Stimulated activated CD4-positive, alpha-beta T cell treated with anti-CD3 and anti-CD28 coated beads, Interleukin-4, amount 100 ng/mL, for 1 hour (primary cell): ENCODE results near the gene RCN1.
"Not testable (repeated sequence)": the region's sequence is repeated elsewhere in the genome, so short reads cannot be mapped to it uniquely, and the experiment has no call there.

ENCODE experiments used
- DNase-seq: peaks from one replicate; pipeline ENCODE4 v3.0.0-alpha.2; 2020

RCN1 gene

DNA sequence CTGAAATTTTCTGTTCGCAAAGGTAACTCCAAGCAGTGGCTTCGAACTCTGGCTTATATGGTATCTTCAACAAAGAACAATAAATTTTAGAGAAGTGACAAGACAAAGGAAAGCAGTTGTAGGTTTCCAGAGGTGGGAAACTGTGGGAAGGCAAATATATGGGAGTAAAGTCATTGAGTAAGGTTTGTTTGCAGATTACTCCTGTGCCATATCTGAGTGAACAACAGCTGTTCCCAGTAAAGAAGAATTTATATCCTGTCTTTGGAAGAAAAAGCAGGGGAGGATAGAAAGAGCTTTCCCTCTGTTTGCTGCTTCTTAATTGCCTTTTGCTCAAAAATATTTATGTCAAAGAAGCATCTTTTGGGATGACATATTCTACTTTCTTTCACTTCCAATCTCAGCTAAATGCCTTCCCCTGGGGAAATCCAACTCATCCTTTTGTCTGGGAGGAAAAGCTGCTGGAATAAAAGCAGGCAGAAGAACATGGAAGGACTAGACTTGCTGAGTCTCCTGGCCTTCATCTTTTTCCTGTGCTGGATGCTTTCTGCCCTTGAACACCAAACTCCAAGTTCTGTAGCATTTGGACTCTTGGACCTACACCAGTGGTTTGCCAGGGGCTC lies 10.4 kb upstream of the RCN1 start:
- DNase-seq: no peak

DNA sequence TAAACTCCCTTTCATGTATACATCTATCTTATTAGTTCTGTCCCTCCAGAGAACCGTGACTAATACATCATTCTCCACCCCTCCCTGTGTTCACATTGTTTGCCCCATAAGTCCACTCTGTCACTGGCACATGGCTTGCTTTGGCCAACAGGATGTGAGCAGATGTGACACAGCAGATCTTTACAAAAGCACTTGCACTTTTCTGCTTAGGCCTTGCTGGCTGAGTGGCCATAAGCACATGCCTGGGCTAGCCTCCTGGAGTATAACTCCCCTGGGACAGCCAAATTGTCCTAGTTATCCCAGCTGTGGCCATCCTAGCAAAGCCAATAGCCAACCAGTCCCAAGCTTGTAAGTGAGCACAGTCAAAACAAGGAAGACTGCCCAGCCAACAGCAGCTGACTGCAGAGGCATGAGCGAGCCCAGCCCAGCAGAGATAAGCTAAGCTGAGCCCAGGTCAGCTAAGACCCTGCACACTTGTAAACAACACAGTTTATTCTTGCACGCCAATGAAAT lies 9.7 kb upstream of the RCN1 start:
- DNase-seq: no peak

DNA sequence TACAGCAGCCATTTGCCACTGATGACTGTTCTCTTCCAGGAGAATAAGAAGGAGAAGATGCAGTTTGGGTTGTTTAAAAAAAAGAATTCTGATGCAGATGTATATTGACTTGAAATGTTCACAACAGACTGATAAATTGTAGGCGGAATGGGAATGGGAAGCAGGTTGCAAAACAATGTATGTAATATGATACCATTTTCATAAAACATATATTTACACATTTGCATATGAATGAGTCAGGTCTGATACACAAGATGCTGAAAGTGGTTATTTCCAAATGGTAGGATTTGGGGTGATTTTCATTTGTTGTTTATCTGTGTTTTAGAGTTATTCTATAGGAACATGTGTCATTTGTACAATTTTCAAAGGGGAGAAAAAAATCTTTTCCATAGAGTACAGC lies 9.0 kb upstream of the RCN1 start:
- DNase-seq: no peak

DNA sequence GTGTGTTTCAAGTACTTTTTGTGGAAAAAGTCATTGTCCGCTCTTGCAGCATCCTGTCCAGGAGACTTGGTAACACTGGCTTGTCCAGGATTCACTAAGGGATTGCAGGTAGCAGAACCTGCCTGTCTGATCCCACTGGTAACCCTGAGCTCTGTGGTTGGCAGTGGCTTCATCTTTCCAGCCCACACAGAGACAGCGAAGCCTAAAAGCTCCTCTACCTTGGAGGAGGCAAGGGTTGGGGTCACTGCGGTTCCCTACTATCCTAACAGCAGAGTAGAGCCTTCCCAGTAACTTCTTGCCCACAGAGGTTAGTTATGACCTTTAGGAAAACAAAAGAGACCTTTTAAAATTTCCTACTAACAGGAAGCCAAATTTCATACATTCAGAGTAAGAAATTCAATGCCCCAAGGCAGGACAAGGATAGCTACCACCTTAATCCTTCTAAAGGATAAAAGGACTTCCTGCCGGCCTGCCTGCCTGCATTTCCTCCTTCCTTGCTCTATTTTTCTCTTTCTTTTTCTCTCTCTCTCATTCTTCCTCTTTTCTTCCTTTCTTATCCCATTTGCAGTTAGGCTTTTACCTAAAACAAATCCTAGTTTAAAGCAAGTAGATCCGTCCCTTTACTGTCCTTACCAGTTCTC lies 8.4 kb upstream of the RCN1 start:
- no peak for DNase-seq

DNA sequence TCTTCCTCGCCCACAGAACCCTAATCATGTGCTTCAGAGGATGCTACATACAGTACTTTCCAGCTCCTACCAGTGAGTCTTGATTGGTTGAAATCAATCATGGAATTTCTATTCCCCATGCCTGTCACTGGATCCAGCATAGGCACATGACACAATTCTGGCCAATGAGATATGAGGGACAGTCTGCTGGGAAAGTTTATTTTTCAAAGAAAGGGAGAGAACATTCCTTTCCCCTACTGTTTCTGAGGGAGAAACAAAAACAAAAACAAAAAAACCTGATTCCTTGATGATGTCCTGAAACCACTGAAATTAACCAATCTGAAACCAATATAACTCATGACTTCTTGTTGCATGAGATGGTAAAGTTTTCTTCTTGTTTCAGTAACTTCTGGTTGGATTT lies 3.3 kb upstream of the RCN1 start:
- DNase-seq: no peak

DNA sequence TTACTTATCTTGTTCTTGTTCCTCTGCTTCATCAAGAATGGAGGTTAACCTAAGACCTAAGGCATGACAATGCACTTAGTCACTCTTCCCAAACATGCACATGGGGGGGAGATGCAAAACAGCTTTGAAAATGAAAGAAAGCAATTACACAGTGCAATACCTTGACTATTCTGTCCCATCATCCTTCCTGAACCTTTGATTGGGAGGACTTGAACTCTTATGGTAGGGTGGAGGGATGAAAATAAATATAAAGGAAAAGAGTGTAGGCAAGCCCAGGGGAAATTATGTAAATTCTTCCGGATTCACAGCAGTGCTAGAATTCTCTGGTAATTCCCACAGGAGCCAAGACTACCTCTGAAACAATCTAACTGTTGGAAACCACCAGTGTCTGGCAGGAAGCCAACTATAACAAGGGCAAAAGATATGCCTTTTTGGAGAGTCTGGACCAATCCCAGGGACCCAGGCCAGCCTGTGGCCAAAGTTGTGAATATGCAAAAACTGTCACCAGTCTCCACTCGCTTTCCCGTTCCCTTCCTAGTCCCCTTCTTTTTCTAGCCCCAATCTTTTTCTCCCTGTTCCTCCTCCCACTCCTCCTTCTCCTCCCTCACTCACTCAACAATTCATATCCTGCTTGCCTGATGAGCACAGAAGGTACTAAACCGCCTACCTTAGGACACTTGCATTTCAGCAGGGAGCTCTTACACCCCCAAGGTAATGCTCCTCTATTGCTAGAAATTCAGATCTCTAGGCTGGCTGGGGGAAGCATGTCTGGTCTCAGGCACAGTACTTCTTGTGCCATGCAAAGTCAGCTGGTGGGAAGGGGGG lies 2.5 kb upstream of the RCN1 start:
- DNase-seq: no peak

DNA sequence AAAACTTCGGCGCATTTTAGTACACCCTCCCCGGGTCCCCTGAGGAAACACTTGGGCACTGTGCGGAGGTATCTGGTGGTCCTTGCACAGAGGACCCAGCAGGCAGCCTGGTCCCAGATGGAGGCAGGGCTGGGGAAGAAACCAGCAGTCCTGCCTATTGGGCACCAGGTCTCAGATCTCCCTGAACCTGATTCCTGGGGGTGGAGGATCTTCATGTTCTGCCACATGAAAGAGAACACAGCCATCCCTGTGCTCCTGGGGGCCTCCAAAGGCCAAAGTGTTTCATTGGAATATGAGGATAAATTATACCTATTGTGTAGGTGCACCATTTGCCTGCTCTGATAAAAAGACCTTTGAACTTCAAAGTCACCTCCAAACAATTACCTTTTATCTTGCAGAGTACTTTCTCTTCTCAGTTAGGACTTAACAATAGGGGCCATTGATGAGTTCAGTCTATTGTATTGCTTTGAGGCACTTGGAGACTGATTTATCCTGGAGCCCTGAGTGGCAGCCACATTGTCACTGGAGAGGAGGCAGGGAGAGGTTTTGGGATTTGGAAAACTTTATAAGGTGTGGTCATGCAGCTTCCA lies 1.8 kb downstream of the RCN1 start:
- no peak for DNase-seq

DNA sequence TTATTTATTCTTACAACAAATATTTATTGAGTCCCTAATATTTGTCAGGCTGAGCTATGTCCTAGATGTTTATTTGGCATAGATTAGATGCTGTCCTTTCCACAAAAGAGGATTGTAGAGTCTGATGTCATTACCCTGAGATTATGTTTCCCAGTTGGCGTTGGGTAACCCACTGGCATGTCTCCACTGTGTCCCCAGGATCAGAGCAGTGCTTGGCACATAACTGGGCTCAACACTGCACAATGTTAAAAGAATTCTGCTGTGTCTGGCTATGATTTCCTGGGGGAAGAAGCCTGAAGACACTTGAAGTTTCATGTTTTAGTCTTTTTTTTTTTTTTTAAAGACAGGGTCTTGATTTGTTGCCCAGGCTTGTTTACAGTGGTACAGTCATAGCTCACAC lies 4.0 kb downstream of the RCN1 start:
- DNase-seq: no peak

DNA sequence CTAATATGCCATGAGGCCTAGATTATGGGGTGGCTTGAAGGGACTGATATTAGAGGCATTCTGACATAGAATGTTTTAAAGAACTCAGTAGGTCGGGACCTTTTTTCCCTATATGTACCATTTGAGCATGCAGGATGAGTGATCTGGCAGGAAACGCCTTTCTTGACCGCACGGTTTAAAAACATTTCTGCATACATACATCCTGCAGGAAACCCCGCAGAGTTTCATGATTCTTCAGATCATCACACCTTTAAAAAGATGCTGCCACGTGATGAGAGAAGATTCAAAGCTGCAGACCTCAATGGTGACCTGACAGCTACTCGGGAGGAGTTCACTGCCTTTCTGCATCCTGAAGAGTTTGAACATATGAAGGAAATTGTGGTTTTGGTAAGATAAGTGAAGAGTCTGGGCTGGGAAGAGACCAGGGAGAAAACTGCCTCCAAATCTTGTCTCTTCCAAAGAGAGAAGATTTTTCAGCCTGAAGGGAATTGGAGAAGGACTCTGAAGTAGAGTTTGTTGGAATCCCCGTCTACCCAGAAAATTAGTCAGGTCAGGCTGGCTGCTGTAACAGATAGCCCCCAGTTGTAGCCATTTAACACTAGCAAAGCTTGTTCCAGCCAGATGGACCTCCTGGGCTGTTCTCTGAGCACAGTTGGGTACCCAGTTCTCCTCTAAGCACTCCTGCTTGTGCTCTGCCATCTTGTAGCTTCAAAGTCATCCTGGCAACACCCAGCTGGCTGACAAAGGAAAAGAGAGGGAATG lies 7.4 kb downstream of the RCN1 start:
- no peak for DNase-seq

DNA sequence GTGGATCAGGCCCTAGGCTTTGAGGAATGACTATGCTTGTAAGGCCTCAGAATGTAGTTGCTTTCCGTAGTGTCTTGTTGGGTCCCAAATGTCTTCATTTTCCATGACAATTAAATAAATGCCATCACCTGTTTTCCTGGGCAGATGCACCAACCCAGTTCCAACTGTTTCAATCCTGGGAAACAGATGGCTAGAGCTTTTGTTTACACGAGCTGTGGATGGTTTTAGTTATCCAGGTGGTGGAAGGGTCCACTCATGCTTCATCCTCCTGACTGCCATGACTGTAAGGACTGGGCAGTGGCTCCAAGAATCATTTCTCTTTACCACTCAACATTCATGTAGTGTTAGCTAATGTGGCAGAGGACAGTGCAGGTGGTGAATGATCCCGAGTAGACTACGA lies 8.6 kb downstream of the RCN1 start:
- no peak for DNase-seq

DNA sequence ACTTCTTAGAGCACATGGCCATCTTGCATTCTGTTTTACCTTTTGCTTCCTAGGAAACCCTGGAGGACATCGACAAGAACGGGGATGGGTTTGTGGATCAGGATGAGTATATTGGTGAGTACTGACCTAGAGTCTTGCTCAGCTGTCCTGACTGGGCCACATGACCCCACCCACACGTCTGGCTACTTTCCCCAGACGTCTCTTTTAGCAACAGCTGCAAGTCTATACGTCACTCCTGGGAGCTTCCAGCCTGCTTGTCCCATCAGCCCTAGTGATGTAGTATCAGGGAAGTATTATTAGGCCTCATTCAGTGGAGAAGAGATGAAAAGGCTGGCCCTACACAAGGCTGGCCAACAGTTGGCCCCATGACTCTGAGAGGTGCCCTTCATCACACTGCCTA lies 9.6 kb downstream of the RCN1 start:
- no peak for DNase-seq

DNA sequence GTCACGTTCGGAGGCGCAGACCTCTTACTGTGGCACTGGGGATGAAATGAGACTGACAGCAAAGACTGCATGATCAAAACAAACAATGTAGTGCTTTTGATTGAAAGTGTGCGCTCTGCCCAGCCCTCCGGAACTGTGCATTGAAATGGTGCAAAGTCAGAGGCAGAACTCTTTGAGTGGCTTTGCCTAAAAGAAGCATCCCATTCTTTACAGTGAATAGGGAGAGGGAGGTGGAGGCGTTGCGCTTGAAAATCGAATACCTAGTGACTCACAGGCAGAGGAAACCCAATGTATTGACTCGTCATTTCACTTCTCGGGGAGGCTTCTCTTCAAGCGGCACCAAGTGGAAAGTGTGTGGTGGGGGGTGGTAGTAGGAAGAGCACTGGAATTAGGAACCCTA lies 10.9 kb downstream of the RCN1 start:
- DNase-seq: no peak

DNA sequence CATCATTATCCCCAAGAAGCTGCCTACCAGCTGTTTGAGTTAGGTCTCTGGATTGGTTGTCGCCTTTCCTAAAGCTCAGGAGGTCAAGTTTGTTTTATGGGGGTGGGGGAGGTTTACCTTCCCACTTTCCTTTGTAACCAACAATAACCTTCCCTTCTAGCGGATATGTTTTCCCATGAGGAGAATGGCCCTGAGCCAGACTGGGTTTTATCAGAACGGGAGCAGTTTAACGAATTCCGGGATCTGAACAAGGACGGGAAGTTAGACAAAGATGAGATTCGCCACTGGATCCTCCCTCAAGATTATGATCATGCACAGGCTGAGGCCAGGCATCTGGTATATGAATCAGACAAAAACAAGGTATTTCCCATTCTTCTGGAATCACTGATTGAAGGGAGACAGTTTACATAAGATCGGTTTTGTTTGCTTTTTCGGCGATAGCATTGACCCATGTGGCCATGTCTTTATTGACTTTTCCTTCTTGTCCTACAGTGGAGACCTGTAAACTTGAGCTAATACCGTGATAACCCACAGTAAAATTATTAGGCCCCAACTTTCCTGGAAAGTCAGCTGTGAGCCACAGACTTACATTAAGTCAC lies 12.3 kb downstream of the RCN1 start:
- not testable (repeated sequence) for DNase-seq

DNA sequence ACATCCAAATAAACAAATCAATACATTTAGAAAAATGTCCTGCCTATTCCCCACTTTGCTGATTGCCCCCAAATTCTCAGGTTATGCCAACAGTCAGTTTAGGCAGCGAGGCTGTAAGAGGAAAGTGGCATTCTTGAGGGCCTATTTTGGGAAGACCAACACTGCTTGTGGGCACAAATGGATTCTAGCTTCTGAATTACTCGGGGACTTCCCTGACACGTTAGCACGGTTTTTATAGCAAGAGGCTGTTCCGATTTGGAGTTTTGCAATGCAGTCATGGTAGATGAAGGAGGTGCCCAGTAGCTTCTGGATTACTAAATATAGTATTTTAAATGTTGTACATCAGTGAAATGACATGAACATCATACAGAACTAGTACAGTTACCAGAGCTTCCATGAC lies 13.1 kb downstream of the RCN1 start:
- no peak for DNase-seq

DNA sequence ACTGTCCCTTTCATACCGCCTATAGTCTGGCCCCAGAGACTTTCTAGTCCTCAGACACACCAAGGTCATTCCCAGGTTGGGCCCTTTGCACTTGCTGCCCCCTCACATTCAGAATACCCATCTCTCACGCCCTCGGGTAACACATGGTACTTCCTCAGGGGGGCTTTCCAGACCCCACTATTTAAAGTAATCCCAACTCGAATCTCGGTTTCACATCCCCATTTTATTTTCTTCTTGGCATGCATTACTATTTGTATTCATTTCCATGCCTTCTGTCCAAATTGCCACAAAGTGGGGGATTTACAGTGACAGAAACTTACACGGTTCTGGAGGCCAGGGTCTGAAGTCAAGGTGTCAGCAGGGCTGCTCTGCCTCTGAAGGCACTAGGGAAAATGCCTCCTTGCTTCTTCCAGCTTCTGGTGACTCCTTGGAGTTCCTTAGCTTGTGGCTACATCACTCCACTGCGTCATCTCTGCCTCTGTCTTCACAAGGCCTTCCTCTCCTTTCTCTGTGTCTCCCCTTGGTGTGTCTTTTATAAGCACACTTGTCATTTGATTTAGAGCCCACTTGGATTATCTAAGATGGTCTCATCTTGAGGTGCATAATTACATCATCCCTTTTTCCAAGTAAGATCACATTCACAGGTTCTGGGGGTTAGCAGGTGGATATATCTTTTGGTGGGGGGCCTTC lies 15.1 kb downstream of the RCN1 start:
- DNase-seq: no peak

DNA sequence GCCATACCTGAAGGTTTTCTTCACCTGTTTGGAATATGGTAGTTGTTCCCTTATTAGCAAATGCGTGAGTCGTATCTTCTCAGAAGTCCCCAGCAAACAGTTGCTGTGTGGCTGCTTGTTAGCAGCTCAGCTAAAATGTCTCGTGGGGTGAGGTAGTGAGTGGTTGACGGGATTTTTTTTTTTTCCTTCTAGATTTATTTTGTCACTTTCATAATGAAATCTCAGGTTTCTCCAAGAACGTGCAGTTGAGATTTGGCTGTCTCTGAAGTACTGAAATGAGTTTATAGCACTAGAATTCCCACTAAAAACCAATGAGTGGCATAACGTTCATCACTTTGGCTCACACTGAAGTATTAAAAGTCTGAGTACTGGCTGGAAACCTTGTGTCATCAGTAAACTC lies 16.8 kb downstream of the RCN1 start:
- no peak for DNase-seq

DNA sequence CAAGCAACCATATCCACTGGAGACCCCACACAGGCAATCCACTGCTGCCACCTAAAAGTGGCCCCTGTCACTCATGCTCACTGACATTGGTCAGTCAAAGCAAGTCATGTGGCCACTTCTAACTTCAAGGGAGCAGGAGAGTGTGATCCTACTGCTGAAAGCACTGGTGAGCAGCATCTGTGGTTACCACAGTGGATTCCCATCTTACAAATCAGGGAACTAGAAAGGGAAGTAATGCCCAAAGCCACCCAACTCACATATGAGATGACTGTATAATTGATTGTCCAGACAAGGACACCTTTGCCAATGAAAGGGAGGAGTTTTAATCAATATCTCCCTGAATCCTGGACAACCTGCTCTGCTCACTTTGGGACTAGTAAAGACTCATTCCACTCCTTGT lies 17.7 kb downstream of the RCN1 start:
- no peak for DNase-seq

DNA sequence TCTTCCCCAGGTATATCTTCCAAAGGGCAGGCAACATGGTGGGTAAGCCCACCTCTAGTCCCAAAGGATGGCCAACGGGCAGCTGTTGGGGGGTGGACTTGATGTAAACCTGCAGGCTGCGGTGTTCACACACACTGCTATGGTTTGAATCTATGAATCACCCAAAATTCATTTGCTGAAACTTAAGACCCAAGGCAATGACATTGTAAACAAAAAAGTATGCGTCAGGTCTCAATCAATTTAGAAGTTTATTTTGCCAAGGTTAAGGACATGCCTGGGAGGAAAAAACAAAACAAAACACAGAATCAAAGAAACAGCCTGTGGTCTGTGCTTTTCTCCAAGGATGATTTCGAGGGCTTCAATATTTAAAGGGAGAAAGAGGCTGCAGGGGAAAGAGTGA lies 18.3 kb downstream of the RCN1 start:
- no peak for DNase-seq

DNA sequence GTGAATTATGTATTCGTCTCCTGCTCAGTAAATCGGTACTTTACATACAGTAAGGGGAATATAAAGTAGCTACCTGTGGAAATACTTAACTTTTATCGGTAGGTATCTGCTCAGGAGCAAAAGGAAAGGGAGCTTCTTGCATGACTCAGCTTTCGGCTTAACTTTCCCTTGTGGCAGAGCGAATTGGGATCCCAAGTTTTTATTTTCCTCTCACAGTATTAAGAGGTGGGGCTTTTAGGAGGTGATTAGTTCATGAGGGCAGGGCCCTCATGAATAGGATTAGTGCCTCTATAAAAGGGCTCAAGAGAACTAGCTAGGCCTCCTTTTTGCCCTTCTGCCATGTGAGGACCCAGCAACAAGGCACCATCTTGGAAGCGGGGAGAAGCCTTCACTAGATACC lies 18.7 kb downstream of the RCN1 start:
- DNase-seq: no peak

DNA sequence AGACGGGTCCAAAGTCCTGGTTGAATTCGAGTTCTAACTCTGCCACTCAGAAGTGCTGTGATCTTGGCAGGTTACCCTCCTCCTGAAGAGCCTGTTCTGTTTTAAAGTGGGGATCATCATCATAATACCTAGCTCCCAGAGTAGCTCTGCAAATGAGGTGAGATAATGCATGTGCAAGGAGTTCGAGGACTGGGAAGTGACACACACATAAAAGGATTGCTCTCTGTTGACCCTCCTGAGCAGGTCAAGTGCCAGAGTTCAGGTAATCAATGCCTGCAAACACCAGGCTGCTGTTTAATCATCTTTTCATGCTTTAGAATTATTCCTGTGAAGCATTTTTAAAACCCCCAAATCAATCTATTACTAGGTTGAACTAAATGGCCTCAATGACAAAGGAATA lies 19.9 kb downstream of the RCN1 start:
- DNase-seq: no peak

DNA sequence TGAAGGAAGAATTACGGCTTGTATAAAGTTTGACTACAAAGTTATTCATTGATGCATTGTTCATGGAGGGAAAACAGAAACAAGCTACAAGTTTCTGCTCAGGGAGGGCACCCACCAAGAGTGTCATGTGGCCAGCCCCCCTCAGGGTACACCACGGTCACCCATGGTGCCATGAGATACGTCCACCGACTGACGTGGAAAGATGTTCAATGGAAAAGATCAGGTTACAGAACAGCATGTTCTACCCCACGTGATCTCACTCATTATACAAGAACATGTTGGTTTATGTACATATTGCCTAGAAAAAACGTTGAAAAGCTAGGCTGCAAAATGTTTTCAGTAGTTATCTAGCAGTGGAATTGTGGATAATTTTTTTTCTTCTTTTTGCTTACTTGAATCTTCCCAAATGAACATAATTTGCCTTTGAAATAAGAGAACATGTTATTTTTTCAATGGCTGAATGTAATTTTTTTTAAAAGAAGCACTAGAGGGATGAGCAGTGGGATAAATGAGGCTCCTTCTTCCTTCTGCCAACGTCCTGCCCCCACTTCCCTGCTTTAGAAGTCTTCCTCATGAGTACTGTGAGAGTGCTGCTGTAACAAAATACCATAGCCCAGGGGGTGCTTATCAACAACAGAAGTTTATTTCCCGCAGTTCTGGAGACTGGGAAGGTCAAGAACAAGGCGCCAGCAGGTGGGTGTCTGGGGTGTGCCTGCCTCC lies 22.5 kb downstream of the RCN1 start:
- DNase-seq: no peak

DNA sequence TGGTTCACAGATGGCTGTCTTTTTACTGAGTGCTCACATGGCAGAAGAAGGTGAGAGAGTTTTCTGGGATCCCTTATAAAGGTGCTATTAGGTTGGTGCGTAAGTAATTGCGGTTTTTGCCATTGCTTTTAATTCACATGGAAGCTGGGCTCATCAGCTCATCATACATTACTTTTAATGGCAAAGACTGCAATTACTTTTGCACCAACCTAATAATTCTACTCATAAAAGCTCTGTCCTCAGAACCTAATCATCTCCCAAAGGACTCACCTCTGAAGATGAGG lies 23.0 kb downstream of the RCN1 start:
- DNase-seq: no peak
